COLO829 (cell line): ENCODE measurements around the gene PACS1.
"Not testable (repeated sequence)": the region's sequence is repeated elsewhere in the genome, so short reads cannot be mapped to it uniquely, and the experiment has no call there.

ENCODE experiments used
- DNase-seq: peaks from one replicate; pipeline ENCODE4 v3.0.0; 2012; ENCODE audit warnings: low spot score

The PACS1 gene

GRCh38 chr11:66111158-66111557, 41.1 kb downstream of the PACS1 start:
- DNase-seq = no peak

GRCh38 chr11:66112041-66112491, 42.0 kb downstream of the PACS1 start:
- no peak for DNase-seq

GRCh38 chr11:66112601-66113499, 42.8 kb downstream of the PACS1 start:
- peak; percentile 60 for DNase-seq

- DNase-seq = not testable (repeated sequence)
Observed at GRCh38 chr11:66114957-66115356, 44.9 kb downstream of the PACS1 start.

GRCh38 chr11:66115638-66116301, 45.7 kb downstream of the PACS1 start:
- DNase-seq = no peak

GRCh38 chr11:66116576-66117361, 46.7 kb downstream of the PACS1 start:
- DNase-seq = no peak

GRCh38 chr11:66118847-66119246, 48.8 kb downstream of the PACS1 start:
- no peak for DNase-seq

GRCh38 chr11:66119348-66120133, 49.5 kb downstream of the PACS1 start:
- DNase-seq = peak; percentile 44

- no peak for DNase-seq
Observed at GRCh38 chr11:66121466-66121865, 51.4 kb downstream of the PACS1 start.

- no peak for DNase-seq
Observed at GRCh38 chr11:66123902-66124301, 53.8 kb downstream of the PACS1 start.

- no peak for DNase-seq
Observed at GRCh38 chr11:66124564-66124963, 54.5 kb downstream of the PACS1 start.

GRCh38 chr11:66126064-66126463, 56.0 kb downstream of the PACS1 start:
- DNase-seq = no peak

GRCh38 chr11:66126808-66127555, 56.9 kb downstream of the PACS1 start:
- no peak for DNase-seq

GRCh38 chr11:66130978-66131377, 60.9 kb downstream of the PACS1 start:
- DNase-seq = no peak

- no peak for DNase-seq
Observed at GRCh38 chr11:66131937-66132632, 62.0 kb downstream of the PACS1 start.

GRCh38 chr11:66133216-66133775, 63.2 kb downstream of the PACS1 start:
- DNase-seq = no peak

- no peak for DNase-seq
Observed at GRCh38 chr11:66136752-66137123, 66.7 kb downstream of the PACS1 start.

- no peak for DNase-seq
Observed at GRCh38 chr11:66139817-66140404, 69.8 kb downstream of the PACS1 start.
